Activated naive CD4-positive, alpha-beta T cell treated with anti-CD3 and anti-CD28 coated beads, Interleukin-2, amount 50 U/mL, for 24 hours (primary cell): ENCODE measurements around the gene KLRC3.
"Not testable (repeated sequence)": the region's sequence is repeated elsewhere in the genome, so short reads cannot be mapped to it uniquely, and the experiment has no call there.

ENCODE experiments used
- H3K27ac Mint-ChIP-seq: one replicate; pipeline ENCODE4 v1.8.0; 2021; ENCODE audit warnings: mild to moderate bottlenecking, mixed read lengths
- H3K27me3 Mint-ChIP-seq: one replicate; pipeline ENCODE4 v1.8.0; 2021; ENCODE audit warnings: mixed read lengths
- H3K36me3 Mint-ChIP-seq: one replicate; pipeline ENCODE4 v1.8.0; 2021; ENCODE audit warnings: mixed read lengths
- H3K4me1 Mint-ChIP-seq: one replicate; pipeline ENCODE4 v1.8.0; 2021; ENCODE audit warnings: mixed read lengths
- H3K4me3 Mint-ChIP-seq: one replicate; pipeline ENCODE4 v1.8.0; 2021; ENCODE audit warnings: mild to moderate bottlenecking, mixed read lengths
- H3K9me3 Mint-ChIP-seq: one replicate; pipeline ENCODE4 v1.8.0; 2021; ENCODE audit warnings: mixed read lengths

KLRC3 gene

GRCh38 chr12:10388624-10389413 lies 31.6 kb downstream of the KLRC3 start:
- no peak overlapping the region for H3K27ac Mint-ChIP-seq
- H3K36me3 Mint-ChIP-seq, result no peaks in the 10 kb centered on the region
- H3K4me3 Mint-ChIP-seq, result peak overlapping the region; percentile 74
- H3K9me3 Mint-ChIP-seq, result no peaks in the 10 kb centered on the region
- H3K4me1 Mint-ChIP-seq, result peaks cover 4% of the 10 kb centered on the region
- H3K27me3 Mint-ChIP-seq, result peaks cover 9% of the 10 kb centered on the region

DNA sequence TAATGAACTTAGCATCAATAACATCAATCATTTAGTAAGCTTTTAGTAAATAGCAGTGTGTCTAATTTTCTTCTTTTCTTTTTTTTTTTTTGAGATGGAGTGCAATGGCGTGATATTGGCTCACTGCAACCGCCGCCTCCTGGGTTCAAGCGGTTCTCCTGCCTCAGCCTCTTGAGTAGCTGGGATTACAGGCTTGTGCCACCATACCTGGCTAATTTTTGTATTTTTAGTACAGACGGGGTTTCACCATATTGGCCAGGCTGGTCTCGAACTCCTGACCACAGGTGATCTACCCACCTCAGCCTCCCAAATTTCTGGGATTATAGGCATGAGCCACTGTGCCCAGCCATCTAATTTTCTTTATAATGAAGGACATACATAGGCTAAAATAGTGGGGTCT lies 32.9 kb downstream of the KLRC3 start:
- H3K9me3 Mint-ChIP-seq, H3K36me3 Mint-ChIP-seq, H3K27me3 Mint-ChIP-seq, H3K4me3 Mint-ChIP-seq, H3K4me1 Mint-ChIP-seq, H3K27ac Mint-ChIP-seq: not testable (repeated sequence)

GRCh38 chr12:10386857-10387256 lies 33.5 kb downstream of the KLRC3 start:
- H3K4me3 Mint-ChIP-seq, result peak overlapping the region; percentile 34
- H3K27ac Mint-ChIP-seq, result no peak overlapping the region
- peaks cover 4% of the 10 kb centered on the region for H3K4me1 Mint-ChIP-seq
- no peaks in the 10 kb centered on the region for H3K9me3 Mint-ChIP-seq
- peaks cover 2% of the 10 kb centered on the region for H3K36me3 Mint-ChIP-seq
- H3K27me3 Mint-ChIP-seq, result peaks cover 8% of the 10 kb centered on the region

DNA sequence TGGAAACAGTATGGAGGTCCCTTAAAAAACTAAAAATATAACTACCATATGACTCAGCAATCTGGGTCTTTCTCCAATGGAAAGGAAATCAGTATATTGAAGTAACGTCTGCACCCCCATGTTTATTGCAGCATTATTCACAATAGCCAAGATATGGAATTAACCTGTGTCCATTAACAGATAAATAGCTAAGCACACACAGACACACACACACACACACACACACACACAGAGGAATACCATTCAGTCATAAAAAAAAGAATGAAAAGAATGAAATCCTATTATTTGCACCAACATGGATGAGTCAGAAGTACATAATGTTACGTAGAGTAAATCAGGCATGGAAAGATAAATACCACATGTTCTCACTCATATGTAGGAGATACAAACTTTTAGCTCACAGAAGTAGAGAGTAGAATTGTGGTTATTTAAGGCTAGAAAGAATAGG lies 35.2 kb downstream of the KLRC3 start:
- Mint-ChIP-seq H3K4me1 (peaks cover 4% of the 10 kb centered on the region), H3K27ac (no peak overlapping the region), H3K4me3 (peak overlapping the region; percentile 12), H3K27me3 (peaks cover 12% of the 10 kb centered on the region), H3K36me3 (peaks cover 6% of the 10 kb centered on the region), H3K9me3 (no peaks in the 10 kb centered on the region)

DNA sequence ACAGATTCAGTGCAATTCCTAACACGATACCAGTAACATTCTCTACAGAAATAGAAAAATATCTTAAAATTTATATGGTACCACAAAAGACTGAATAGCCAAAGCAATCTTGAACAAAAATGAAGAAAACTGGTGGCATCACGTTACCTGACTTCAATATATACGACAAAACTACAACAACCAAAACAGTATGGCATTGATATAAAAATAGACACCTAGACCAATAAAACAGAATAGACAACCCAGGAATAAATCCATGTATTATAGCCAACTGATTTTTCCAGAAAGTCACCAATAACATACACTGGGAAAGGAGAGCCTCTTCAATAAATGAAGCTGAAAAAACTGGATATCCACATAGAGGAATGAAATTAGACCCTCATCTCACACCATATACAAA lies 36.2 kb downstream of the KLRC3 start:
- H3K36me3 Mint-ChIP-seq, result peaks cover 6% of the 10 kb centered on the region

GRCh38 chr12:10381928-10382628 lies 38.3 kb downstream of the KLRC3 start:
- no peak overlapping the region for H3K27ac Mint-ChIP-seq
- peaks cover 10% of the 10 kb centered on the region for H3K27me3 Mint-ChIP-seq
- H3K9me3 Mint-ChIP-seq, result no peaks in the 10 kb centered on the region
- peaks cover 6% of the 10 kb centered on the region for H3K36me3 Mint-ChIP-seq
- H3K4me1 Mint-ChIP-seq, result no peaks in the 10 kb centered on the region
- no peak overlapping the region for H3K4me3 Mint-ChIP-seq

More for the DNA sequence above, 36.2 kb downstream of the KLRC3 start:
- Mint-ChIP-seq H3K27ac (no peak overlapping the region), H3K9me3 (no peaks in the 10 kb centered on the region), H3K4me1 (no peaks in the 10 kb centered on the region), H3K27me3 (peaks cover 12% of the 10 kb centered on the region), H3K4me3 (peak overlapping the region; percentile 12)

DNA sequence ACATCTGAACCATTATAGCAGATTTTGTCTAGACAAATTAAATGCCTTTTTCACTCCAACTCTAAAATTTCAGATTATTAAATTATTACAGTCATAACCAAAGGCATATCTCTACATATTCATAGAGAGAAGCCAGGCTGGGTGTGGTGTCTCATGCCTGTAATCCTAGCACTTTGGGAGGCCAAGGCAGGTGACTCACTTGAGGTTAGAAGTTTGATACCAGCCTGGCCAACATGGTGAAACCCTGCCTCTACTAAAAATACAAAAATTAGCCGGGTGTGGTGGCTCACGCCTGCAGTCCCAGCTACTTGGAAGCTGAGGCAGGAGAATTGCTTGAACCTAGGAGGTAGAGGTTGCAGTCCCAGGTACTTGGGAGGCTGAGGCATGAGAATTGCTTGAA lies 41.7 kb downstream of the KLRC3 start:
- not testable (repeated sequence) for H3K9me3 Mint-ChIP-seq, H3K36me3 Mint-ChIP-seq, H3K27ac Mint-ChIP-seq, H3K27me3 Mint-ChIP-seq, H3K4me3 Mint-ChIP-seq, H3K4me1 Mint-ChIP-seq

GRCh38 chr12:10374624-10375018 lies 45.8 kb downstream of the KLRC3 start:
- H3K9me3 Mint-ChIP-seq, result no peaks in the 10 kb centered on the region
- H3K36me3 Mint-ChIP-seq, result no peaks in the 10 kb centered on the region
- no peak overlapping the region for H3K4me3 Mint-ChIP-seq
- peaks cover 17% of the 10 kb centered on the region for H3K4me1 Mint-ChIP-seq
- peaks cover 1% of the 10 kb centered on the region for H3K27me3 Mint-ChIP-seq
- H3K27ac Mint-ChIP-seq, result no peak overlapping the region

GRCh38 chr12:10372559-10372958 lies 47.8 kb downstream of the KLRC3 start:
- Mint-ChIP-seq H3K27me3 (no peaks in the 10 kb centered on the region), H3K9me3 (no peaks in the 10 kb centered on the region), H3K27ac (no peak overlapping the region), H3K36me3 (peaks cover 4% of the 10 kb centered on the region), H3K4me1 (peaks cover 29% of the 10 kb centered on the region), H3K4me3 (no peak overlapping the region)

DNA sequence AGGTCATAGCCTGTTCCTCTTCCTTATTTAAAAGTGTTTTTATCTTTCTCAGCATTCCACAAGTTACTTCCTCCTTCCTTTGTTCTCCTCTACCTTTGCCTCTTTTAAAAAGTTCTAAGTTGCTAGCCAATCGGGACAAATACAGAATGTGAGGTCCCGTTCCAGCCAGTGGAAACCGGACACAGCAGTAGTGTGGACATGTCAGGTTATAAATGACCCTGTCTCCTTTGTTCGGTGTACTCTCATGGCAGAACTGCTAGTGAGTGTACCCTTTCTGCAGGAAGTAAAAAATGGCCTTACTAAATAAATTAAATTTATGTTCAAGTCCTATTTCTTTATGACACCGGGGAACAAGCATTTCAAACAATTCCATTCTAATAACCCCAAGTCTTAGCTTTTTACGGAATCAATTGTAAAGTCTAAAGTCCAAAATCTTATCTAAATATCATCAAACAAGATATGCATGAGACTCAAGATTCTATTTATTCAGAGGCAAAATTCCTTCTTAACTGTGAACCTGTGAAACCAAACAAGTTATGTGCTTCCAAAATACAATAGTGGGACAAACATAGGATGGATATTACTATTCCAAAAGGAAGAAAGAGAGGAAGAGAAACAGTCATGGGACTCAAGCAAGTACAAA lies 48.4 kb downstream of the KLRC3 start:
- Mint-ChIP-seq H3K27ac (peak overlapping the region; percentile 48), H3K4me1 (peaks cover 29% of the 10 kb centered on the region)
- H3K27me3 Mint-ChIP-seq, H3K4me3 Mint-ChIP-seq, H3K9me3 Mint-ChIP-seq, H3K36me3 Mint-ChIP-seq: not testable (repeated sequence)

GRCh38 chr12:10369557-10370415 lies 50.6 kb downstream of the KLRC3 start:
- Mint-ChIP-seq H3K27ac (peak overlapping the region; percentile 44), H3K4me1 (peaks cover 33% of the 10 kb centered on the region), H3K9me3 (no peaks in the 10 kb centered on the region), H3K27me3 (no peaks in the 10 kb centered on the region), H3K4me3 (no peak overlapping the region), H3K36me3 (peaks cover 4% of the 10 kb centered on the region)

GRCh38 chr12:10368206-10369171 lies 51.9 kb downstream of the KLRC3 start:
- no peaks in the 10 kb centered on the region for H3K9me3 Mint-ChIP-seq
- H3K27ac Mint-ChIP-seq, result no peak overlapping the region
- H3K4me3 Mint-ChIP-seq, result no peak overlapping the region
- no peaks in the 10 kb centered on the region for H3K27me3 Mint-ChIP-seq
- peaks cover 33% of the 10 kb centered on the region for H3K4me1 Mint-ChIP-seq
- H3K36me3 Mint-ChIP-seq, result peaks cover 4% of the 10 kb centered on the region

DNA sequence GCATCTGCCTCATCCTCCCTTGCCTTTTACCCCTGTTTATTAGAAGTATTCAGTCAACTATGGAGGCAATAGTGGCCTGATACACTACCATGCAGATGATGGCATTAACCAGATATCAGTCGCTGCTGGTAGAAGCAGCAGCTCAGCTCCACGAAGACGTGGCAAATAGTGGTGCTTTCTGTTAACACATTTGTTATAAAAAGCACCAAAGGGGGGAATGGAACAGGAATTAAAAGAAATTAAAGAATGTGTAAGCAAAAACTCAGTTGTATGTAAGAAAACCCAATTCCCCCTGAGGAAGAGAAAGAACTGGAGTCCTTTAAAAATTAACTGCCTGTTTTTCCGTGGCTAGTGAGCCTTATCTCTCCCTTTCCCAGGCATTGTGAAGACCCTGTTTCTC lies 52.7 kb downstream of the KLRC3 start:
- not testable (repeated sequence) for H3K4me3 Mint-ChIP-seq, H3K27ac Mint-ChIP-seq, H3K9me3 Mint-ChIP-seq, H3K27me3 Mint-ChIP-seq, H3K36me3 Mint-ChIP-seq
- H3K4me1 Mint-ChIP-seq, result peaks cover 29% of the 10 kb centered on the region

DNA sequence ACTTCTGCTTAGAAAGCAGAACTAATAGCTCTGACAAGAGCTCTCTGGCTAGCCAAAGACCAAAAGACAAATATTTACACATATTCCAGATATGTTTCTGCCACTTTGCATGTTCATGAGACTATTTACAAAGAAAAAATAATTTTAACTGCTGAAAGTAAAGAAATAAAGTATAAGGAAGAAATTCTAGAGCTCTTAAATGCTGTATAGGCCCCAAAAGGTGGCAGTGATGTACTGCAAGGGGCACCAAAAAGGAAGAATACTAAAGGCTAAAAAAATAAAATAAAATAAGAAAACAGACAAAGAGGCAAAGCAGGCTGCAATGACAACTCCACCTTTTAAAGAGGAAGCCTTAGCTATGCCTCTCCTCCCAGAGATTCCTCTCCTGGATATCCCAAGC lies 53.5 kb downstream of the KLRC3 start:
- Mint-ChIP-seq H3K27me3 (no peaks in the 10 kb centered on the region), H3K9me3 (no peaks in the 10 kb centered on the region), H3K4me3 (no peak overlapping the region), H3K36me3 (peaks cover 4% of the 10 kb centered on the region), H3K27ac (peak overlapping the region; percentile 63), H3K4me1 (peaks cover 26% of the 10 kb centered on the region)
